Dermis blood vessel endothelial cell (primary cell): Measurements from ENCODE around the gene AXIN2. TPM values are rescaled to one million over a fixed set of nuclear protein-coding genes. Genes with fewer than 3 reads are reported as not detected.

Experiments used
- DNase-seq: peaks from one replicate; pipeline ENCODE4 v3.0.0; 2010
- total RNA-seq: library from RNA; depleted of rRNA; stranded (reverse); fragments of >200 nt; gene quantifications from 2 replicates; pipeline ENCODE4 v1.2.3, GENCODE V29; 2014

The AXIN2 gene
- total RNA-seq, 1 donor from 2014 or later, result 3.6 TPM

DNA sequence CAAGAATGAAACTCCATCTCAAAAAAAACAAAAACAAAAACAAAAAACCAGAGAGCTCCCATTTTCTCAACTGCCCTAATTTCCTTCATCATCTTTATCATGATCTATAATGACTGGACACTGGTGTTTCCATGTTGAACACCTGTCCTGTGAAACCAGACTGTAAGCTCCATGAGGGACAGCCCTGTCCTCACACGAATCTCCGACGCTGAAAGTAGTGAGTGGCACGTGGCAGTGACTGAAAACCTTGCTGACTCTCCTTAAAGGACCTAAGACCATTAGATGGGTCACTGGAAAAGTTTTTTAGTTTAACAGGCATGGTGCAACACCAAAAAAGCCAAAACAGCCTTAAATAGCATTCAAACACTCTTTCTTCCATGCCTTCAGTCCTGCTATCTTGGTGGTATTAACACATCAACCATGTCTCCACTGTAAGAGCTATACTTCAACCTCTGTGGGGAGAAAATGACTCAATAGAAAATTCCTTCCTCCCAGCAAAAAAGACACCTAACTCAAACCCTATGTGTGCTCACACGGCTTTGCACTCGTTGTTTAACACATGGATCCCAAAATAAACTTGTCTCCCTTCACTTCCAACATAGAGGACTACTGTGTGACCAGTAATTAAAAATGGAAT is 8.3 kb downstream of the AXIN2 start:
- no peak for DNase-seq

GRCh38 chr17:65552214-65552613 is 9.2 kb downstream of the AXIN2 start:
- peak; percentile 26 for DNase-seq

DNA sequence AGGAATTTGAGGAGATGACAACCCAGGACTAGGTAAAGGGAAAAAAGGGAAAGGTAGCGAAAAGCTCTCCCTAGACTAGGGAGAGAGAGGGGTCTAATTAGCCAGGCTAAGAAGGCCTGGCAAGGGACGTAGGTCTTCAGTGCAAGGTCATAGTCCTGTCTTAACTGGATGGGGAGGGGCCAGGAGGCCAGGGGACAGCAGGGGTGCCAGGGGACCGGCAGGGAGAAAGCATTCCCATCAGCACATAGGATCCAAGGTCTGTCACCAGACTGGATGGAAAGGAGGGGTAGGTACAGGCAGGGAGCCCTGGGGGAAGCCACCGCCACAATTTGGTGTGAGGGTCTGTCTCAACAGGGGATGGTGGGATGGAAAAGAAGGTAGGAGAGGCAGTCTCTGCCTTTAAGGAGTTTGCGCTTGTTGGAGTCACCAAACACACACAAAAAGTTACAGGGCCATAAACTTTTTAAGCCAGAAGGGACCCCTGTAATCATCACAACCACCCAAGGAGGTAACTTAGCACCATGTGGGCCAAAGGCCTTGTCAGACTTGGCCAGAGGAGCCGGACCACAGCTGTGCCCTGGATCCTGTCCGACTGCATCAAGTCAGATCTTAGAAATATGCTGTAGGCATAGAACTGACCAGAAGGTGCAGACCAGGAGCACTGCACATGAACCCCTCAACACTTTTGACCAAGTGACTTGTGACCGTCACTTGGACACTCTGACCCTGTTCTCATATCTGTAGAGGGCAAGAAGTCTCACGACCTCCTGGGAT is 10.0 kb downstream of the AXIN2 start:
- DNase-seq, result no peak

DNA sequence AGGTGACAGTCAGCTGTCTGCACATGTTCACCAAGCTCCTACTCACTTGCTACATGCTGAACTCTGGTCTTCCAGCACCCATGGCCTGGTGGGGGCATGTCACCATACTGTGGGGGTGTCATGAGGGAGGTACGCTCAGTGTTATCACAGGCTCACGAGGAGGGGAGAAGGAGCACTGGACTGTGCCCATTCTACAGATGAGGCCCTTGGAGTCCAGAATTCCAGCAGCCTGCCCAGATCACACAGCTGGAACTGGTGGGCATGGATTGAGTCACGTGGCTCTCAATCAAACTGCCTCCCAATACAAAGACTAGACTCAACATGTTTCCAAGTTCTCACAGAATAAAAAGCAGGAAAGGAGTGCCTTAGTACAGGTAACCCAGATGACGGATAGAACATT is 10.7 kb downstream of the AXIN2 start:
- no peak for DNase-seq

DNA sequence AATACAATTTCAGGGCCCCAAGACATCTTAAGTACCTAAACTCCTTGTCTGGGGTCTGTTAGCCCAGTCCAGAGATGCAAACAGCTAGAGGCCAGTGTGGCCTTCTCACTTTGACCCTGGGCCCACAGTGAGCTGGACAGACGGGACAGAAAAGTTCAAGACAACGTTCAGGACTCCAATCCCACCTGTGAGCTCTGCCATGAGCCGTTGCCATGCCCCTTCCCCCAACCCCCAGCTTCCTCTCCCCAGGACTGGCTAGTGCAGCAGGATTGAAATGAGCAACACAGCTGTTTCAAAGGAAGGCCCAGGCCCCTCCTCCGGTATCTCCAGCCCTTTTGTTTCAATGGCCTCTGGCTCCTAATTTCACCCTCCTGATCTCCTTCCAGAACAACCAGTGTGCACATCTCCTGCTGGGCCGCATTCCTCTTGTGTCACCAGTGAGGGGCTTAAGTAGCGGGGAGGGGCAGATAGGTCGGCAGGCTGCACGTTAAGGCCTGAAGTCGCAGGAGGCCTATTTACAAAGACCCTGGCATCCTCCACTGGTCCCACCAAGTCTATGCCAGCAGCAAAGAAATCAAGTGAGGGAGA is 11.3 kb downstream of the AXIN2 start:
- DNase-seq, result no peak

- DNase-seq, result no peak
Observed at GRCh38 chr17:65548269-65548969, 13.0 kb downstream of the AXIN2 start.

GRCh38 chr17:65547253-65547670 is 14.2 kb downstream of the AXIN2 start:
- no peak for DNase-seq

GRCh38 chr17:65546579-65546978 is 14.9 kb downstream of the AXIN2 start:
- no peak for DNase-seq

DNA sequence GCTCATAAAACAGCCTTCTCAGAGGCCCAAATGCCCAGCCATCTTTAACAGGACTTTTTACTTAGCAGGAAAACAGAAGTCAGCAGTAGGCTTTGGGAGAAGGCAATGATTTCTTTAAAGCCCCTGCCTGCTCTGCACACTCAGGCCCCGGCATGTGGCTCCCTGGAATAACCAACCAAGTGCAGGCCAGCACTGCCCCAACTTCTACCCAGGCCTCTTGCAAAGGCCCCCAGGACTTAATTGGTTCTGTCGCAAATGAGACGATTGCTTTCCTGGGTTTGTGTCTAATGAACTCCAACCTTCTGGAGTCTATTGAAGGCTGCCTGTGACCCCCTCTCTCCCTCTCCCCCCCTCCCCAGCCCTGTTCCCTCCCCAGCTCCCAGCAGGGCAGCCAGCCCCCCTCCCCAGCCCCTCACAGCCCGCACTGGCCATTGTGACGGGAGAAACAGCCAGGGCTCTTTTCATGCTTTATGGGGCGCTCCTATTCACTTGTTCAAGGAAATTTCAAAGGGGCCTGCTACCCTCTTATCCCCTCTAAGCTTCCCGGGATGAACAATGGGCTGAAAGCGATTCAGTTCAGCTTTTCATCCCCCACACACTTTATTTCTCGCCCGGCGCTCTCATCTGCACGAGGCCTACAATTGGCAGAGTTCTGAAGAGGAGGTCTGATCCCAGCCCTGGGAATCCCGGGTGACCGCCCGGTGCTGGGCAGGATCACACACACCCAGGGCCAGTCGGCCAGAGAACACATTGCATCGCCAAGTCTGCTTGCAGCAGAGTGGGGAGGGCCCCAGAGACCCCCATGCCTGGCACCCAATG is 15.5 kb downstream of the AXIN2 start:
- DNase-seq, result no peak

DNA sequence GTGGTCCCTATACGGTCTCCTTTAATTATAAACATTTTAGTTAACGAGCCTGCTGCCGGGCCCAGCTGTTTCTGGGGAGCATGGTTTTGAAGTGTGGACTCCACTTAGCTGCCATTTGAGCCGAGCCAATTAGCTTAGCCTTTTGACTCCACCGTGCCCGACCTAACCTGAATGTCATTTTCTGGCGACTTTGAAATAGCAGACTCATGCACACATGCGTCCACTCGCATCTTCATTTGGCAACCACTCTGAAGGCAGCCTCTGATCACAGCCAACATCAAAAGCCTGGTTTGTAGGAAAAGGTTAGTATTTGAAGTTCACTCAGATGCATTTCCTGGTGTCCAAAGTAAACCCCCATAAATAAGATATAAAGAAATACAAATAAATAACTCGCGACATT is 16.8 kb downstream of the AXIN2 start:
- DNase-seq, result no peak

GRCh38 chr17:65542610-65543009 is 18.8 kb downstream of the AXIN2 start:
- no peak for DNase-seq

DNA sequence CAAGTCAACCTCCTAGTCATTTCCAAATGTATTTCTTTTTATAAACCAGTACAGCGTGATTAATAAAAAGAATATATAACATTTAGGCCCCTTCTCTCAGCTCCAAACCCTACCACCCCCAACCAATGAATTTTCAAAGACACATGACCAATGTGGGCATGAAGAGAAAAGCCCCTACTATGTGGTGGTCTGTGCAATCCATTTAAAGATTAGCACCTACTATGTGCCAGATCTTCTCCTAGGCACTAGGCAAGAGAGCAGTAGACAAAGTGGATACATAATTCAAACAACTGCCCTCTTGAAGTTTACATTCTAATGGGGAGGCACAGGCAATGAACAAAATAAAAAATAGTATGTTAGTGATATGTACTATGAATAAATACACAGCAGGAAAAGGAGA is 19.4 kb downstream of the AXIN2 start:
- DNase-seq, result no peak

DNA sequence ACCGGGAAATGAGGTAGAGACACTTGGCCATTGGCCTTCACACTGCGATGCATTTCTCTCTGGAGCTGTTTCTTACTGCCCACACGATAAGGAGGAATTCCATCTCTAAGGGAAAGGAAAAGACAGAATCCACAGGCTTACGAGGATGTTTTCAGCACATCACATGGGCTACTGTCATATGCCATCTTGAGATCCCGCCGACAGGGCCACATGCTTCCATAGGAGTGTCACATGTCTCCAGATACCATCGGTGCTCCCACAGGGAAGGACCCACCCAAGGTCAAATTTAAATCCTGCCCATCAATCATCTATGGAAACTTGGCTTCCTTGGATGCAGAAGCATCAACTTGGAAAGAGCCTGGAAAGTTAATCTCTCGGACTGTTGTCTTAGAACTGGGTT is 20.0 kb downstream of the AXIN2 start:
- DNase-seq, result no peak

DNA sequence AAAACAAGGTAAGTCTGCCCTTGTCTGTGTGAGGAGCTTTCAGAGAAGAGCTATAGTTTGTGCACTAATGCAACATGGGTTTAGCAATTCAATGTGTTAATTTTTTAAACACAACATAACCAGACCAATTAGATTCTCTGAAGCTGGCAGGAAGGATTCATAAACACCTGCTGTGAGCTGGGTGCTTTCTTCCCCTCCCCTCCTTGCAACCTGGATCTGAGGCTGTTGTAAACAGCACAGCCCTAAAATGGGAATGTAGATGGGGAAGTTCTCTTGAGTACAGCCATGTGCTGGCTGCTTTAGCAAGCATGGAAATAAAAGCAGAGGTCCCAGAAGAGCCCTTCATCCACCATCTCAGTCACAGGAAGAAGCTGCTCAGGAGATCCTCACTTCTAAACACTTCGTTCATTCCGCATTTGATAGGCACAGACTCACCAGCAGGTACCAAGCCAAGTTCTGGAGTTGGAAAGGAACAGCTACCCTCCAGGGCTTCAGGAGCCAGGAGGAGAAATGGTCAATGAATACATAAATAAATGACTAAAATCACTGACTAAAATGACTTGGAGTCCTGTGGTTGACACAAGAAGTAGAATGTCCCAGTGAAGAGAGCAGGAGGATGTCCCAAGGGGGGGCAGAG is 21.7 kb downstream of the AXIN2 start:
- DNase-seq, result no peak

DNA sequence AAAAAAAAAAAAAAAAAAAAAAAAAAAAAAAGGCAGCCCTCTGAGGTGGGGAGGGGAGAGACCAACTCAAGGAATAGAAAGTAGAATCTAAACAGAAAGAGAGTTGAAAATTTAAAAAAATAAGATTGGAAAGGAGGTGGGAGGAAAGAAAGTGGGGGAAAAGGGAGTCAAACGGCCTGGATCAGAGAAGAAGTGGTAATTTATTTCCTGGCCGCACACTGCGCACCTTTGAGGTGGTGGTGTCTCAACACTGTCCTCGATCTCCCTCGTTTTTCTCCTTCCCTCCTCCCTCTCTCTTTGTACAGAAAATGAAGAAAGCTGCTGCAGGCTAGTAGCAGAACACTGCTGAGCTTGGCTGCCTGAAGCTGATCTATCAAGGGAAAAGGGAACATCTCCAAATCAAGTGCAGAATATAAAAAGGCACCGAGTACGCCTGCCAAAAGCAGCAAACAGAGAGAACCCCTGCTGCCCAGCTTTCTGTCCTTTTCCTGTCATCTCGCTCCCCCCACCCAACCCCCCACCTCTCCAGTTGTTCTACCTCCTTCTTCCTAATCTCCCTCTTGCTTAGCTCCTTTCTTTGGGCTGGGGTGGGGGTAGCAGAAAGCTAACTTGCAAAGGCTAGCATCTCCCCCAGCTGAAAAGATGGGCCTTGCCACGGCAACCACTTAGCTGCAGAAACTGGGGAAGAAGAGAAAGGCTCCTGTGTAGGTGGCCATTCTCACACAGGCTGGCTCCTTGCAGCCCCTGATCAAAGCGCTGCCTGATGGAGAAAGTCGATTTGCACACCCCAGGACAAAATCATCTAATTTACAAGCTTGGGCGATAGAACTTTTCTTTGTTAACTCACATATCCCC is 22.5 kb downstream of the AXIN2 start:
- no peak for DNase-seq

DNA sequence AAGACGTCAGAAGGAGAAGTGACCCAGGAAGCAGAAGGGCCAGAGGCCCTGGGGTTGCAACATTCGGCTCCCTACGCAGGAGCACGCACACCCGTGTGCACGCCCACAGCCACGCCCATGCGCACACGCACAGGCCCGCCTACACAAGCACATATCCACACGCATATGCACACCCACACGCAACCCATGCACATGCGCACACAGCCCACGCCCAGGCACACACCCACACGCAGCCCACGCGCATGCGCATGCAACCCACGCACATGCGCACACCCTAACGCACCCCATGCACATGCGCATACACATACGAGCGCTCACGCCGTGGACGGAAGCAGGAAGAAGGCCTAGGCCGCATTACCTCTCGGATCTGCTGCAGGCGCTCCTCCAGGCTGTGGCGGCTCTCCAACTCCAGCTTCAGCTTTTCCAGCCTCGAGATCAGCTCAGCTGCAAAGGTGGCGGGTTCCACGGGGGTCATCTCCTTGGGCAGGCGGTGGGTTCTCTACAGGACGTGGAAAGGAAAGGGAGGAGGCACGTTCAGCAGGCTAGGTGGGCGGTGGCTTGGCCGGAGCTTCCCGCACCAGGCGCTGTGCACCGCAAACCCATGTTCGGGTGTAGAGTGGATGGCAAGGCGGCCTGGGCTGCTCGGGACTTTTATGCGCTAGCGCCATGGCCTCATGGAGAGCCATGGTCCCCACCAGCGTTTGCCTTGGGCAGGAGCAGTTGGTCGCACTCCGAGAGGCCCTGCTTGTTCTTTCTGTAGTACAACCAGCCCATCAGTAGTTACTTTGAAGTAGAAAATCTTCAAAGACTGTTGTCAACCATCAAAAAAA is 23.4 kb downstream of the AXIN2 start:
- DNase-seq, result no peak

DNA sequence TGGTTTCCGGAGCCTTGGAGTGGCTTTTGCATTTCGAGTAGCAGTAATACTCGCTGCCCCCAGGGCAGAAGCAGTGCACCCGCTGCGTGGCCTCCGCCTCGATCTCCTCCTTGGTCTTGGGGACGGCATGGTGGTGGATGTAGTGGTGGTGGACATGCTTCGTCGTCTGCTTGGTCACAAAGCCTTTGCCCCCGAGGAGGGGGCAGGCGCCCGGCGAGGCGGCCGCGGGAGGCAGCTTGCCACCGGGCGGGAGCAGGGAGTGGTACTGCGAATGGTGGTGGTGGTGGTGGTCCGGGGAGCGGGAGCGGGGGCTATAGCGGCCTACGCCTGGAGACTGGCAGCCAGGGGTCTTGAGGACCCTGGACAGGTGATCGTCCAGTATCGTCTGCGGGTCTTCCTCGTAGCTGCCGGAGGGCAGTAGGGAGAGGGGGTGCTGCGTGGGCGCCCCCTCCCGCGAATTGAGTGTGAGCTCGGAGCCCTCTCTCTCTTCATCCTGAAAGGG is 24.1 kb downstream of the AXIN2 start:
- DNase-seq, result no peak

DNA sequence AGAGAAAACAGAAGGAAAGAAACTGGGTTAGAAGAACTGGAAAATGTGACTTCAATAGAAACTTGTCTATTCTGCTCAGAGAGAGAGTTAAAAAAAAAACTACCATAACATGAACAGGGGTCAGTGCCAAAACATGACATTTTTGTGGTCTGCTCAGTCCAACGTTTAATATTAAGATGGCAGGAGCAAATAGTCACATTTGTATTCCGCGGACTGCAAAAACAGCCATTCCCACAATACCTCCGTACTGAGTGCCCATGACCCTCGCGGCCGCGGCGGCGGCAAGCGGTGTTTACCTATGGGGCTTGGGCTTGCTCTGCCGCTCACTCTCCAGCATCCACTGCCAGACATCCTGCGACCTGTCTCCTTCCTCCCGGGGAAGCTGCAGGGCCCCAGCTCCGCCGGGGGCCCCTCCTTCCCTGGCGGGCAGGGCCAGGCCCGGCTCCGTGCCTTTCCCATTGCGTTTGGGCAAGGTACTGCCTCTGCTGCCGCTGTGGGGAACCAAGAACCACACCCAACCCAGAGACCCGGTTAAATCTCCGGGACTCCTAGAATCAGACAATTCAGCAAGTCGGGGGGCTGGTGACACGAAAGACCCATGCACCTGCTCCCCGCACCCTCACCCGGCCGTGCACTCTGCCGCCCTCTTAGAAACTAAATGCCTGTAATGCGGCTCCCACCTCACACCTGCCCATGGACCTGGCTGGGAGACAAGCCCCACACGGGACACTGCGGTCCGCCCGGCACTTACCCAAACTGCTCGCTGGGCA is 24.7 kb downstream of the AXIN2 start:
- DNase-seq, result no peak
